22Rv1 (cell line): ENCODE data around the gene TNFRSF25.

Experiments used
- H3K27ac ChIP-seq: fragments of 450-650 bp; 2 replicates; pipeline ENCODE4 v1.5.1; 2017
- CTCF ChIP-seq: fragments of 450-650 bp; IDR thresholded peaks from 2 replicates; pipeline ENCODE4 v1.5.1; 2017; ENCODE audit warnings: mild to moderate bottlenecking
- ZFX ChIP-seq: fragments of 450-650 bp; IDR thresholded peaks from 2 replicates; pipeline ENCODE4 v1.6.1; 2017; ENCODE audit warnings: antibody characterized with exemption, borderline replicate concordance

The TNFRSF25 gene

GRCh38 chr1:6507037-6507428 is 41.1 kb upstream of the TNFRSF25 start:
- H3K27ac ChIP-seq, result no peak overlapping the region
- TF ChIP-seq ZFX, result no peak
- TF ChIP-seq CTCF, result no peak

GRCh38 chr1:6506210-6507036 is 40.5 kb upstream of the TNFRSF25 start:
- TF ChIP-seq CTCF (no peak), ZFX (no peak)
- no peak overlapping the region for H3K27ac ChIP-seq

- no peak for TF ChIP-seq ZFX
- TF ChIP-seq CTCF, result no peak
- H3K27ac ChIP-seq, result no peak overlapping the region
Observed at GRCh38 chr1:6505367-6506209, 39.6 kb upstream of the TNFRSF25 start.

- TF ChIP-seq CTCF (no peak), ZFX (no peak)
- H3K27ac ChIP-seq, result no peak overlapping the region
Observed at GRCh38 chr1:6504887-6505286, 38.9 kb upstream of the TNFRSF25 start.

- TF ChIP-seq CTCF, result no peak
- no peak overlapping the region for H3K27ac ChIP-seq
Observed at GRCh38 chr1:6503884-6504602, 38.1 kb upstream of the TNFRSF25 start.

GRCh38 chr1:6502000-6502891 is 36.3 kb upstream of the TNFRSF25 start:
- H3K27ac ChIP-seq, result no peak overlapping the region
- no peak for TF ChIP-seq ZFX
- no peak for TF ChIP-seq CTCF
